Testis (tissue), 2 donors: Measurements from ENCODE around the gene ANTXR1.

Experiments used
- CTCF ChIP-seq, 3 experiments: fragments of 450-650 bp in 2 of 3; fragments of 200-600 bp in 1 of 3; sonication (generic) in 1 of 3; IDR thresholded peaks; one replicate each; pipeline ENCODE4 v1.5.1; 2016 to 2019; ENCODE audit warnings: antibody characterized with exemption in 3 of 3, mild to moderate bottlenecking in 2 of 3, moderate library complexity in 1 of 3
- POLR2A ChIP-seq: fragments of 450-650 bp; IDR thresholded peaks from one replicate; pipeline ENCODE4 v1.6.1; 2017; ENCODE audit warnings: antibody characterized with exemption, mild to moderate bottlenecking, moderate library complexity

DNA sequence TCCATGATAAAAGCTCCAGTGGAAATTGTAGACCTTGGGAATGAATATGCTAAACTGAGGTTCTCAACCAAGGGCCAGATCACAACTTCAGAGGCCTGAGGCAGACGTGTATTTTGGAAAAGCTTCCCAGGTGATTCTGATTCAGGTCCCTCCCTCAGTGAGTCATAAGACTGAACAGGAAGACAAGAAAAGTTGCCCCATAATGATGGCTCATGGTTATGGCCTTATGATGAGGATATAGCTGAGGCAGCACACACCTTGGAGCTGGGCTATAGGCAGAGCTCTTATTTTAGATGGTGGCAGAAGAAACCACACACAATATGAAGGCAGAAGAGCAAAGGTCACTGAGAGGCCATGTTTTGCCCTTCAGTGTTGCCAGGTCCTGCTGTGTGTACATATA lies 9.6 kb downstream of the ANTXR1 start:
- TF ChIP-seq CTCF (IDR thresholded peaks at IDR 0.05) = no peak
- no peak for TF ChIP-seq POLR2A
